Right renal cortex interstitium (tissue), 3 donors: Measurements from ENCODE around the gene P3H4. TPM values are rescaled to one million over a fixed set of nuclear protein-coding genes. Genes with fewer than 3 reads are reported as not detected.

ENCODE experiments used
- DNase-seq, 3 donors: peaks; one replicate each; pipeline ENCODE4 v3.0.0-alpha.2; 2013; ENCODE audit warnings: low read depth in 3 of 3, low spot score in 2 of 3
- polyA plus RNA-seq, 3 donors: library from polyadenylated mRNA; unstranded; fragments of 120-200 nt; gene quantifications; one replicate each; pipeline ENCODE4 v1.2.1, GENCODE V29; 2013; ENCODE audit not compliant: insufficient read length in 3 of 3

P3H4 gene
- polyA plus RNA-seq, 3 donors, result 32.8 to 40.6 (median 39.3) TPM

DNA sequence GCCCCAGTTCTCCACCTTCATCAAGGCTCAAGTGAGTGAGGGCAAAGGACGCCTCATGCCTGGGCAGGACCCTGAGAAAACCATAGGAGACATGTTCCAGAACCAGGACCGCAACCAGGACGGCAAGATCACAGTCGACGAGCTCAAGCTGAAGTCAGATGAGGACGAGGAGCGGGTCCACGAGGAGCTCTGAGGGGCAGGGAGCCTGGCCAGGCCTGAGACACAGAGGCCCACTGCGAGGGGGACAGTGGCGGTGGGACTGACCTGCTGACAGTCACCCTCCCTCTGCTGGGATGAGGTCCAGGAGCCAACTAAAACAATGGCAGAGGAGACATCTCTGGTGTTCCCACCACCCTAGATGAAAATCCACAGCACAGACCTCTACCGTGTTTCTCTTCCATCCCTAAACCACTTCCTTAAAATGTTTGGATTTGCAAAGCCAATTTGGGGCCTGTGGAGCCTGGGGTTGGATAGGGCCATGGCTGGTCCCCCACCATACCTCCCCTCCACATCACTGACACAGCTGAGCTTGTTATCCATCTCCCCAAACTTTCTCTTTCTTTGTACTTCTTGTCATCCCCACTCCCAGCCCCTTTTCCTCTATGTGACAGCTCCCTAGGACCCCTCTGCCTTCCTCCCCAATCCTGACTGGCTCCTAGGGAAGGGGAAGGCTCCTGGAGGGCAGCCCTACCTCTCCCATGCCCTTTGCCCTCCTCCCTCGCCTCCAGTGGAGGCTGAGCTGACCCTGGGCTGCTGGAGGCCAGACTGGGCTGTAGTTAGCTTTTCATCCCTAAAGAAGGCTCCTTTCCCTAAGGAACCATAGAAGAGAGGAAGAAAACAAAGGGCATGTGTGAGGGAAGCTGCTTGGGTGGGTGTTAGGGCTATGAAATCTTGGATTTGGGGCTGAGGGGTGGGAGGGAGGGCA lies 10.7 kb upstream of the P3H4 start:
- DNase-seq, result no peak

DNA sequence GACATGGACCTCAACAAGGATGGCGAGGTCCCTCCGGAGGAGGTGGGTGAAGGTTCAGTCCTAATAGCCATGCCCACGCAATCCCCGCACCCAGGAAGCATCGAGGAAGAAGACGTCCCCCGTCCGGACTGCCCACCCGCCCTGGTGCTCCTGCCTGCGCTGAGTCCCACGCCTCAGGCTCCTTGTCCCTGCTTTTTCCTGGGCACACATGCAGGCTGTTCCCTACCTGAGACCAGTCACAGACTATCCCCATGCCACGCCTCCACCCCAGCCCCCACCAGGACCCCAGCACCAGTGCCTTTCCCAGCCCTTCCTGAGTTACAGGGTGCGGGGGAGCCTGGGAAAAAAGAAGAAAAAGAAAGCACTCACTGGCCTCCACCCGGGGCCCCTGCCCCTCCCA lies 10.0 kb upstream of the P3H4 start:
- DNase-seq, result no peak

DNA sequence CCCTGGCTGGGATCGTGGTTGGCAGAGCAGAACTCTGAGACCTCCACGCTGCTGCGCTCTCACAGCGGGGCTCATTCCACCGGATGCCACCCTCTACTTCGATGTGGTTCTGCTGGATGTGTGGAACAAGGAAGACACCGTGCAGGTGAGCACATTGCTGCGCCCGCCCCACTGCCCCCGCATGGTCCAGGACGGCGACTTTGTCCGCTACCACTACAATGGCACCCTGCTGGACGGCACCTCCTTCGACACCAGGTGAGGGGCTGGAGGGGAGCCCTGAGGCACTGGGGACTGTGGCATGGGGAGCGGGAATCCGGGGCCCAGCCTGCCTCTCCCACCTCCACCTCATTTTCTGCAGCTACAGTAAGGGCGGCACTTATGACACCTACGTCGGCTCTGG lies 6.3 kb upstream of the P3H4 start:
- no peak for DNase-seq

DNA sequence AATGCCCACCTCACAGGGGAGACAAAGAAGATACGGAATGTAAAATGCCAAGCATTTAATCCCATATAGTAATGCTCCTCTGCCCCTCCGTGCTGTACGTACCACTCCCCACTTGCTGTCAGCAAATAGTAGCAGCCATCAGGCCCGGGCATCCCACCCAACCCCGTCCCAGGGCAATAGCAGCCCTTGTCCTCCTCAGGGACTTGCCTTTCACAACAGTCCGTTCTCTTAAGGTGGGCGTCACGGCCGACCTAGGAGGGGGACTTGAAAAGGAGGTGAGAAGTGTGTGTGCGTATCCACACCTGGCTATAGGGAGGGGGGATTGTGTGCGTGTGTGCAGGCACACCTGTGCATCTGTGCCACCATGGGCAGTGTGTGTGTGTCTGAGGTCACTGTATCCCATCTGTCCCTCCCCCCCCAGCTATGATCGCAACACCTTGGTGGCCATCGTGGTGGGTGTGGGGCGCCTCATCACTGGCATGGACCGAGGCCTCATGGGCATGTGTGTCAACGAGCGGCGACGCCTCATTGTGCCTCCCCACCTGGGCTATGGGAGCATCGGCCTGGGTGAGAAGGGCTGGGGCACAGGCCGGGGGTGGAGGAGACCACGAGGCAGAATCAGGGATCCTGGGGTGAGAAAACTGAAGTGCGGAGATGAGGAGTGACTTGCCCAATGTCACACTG lies 5.0 kb upstream of the P3H4 start:
- no peak for DNase-seq

DNA sequence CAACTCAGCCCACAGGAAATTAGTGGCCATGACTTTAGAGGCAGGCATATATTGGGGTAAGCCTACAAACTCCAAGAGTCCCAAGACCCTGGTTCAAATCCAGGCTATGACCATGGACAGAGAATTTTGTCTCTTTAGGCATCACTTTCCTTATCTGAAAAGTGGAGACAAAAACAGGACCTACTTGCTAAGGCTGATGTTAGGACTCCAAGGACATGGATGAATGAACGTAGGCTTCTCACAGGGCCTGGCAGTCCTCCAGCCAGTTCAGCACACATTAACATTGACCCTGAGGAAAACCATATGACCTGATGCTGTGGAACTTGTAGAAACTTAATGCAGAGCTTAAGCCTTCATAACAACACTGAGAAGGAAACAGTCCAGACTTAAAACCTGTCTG lies 2.4 kb upstream of the P3H4 start:
- DNase-seq, result no peak

DNA sequence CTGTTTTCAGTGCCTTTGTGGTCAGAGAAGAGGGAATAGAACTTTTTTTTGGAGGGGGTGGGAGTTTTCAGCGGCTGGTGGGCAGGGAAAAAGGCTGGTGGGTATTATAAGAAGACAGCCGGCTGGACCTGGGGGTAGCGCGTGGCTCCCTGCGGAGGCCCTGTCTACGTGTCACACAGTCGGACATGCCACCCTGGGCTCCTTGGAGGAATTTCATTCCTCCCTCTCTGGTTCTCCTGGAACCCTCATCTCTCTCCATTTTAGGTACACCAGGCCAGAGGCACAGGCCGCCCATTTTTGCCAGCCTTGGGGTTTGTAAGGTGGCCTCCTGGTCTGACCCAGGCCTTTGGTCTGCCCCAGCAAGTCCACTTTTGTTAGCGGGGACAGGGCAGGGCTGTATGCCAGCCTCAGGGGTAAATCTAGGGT lies 2.0 kb upstream of the P3H4 start:
- DNase-seq, result no peak

DNA sequence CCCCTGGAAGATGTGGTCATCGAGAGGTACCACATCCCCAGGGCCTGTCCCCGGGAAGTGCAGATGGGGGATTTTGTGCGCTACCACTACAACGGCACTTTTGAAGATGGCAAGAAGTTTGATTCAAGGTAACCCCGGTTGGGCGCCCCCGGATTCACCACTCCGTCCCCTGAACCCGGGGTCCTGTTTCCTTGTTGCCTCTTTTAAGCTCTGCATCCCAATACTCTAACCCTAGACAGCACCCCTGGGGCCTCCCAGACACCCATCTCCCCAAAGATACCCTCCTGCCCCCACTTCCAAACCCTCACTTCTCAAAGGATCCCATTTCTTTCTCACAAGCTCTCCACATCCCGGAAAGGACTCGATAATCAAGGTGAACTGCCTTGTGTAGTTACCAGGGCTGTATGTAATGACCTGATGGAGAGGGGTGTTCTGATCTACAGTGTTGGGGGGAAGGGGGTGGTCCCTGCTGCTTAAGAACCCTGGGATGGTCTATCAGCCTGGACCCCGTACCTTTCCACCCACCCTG lies 1.5 kb upstream of the P3H4 start:
- no peak for DNase-seq

DNA sequence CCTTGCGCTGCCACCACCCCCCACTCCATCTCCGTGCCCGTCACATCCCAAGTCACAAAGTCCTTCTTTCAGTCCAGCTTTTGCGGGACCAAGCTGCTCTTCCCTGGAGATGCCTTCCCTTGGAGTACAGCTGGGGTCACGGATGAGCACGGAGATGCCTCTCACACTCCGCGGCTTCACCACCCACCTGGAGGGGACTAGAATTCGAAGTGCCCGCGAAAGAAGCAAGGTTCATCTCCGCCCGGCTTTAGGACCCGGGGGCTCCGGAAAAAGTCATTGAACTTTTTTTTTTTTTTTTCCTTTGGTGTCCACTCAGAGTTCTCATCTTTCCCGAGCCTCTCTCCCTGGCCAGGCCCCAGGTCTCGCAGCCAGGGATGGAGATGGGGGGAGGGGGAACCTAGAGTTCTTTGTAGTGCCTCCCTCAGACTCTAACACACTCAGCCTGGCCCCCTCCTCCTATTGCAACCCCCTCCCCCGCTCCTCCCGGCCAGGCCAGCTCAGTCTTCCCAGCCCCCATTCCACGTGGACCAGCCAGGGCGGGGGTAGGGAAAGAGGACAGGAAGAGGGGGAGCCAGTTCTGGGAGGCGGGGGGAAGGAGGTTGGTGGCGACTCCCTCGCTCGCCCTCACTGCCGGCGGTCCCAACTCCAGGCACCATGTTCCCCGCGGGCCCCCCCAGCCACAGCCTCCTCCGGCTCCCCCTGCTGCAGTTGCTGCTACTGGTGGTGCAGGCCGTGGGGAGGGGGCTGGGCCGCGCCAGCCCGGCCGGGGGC lies 817 bp upstream of the P3H4 start, which contains the start of gene FKBP10:
Gene FKBP10, plus strand, starts transcription at position 624 of the 771 bp plus-strand sequence. Its CDS starts 31 bp downstream, at position 655.
- DNase-seq, result peak in 2 of 3 donors; percentile 84 to 87

DNA sequence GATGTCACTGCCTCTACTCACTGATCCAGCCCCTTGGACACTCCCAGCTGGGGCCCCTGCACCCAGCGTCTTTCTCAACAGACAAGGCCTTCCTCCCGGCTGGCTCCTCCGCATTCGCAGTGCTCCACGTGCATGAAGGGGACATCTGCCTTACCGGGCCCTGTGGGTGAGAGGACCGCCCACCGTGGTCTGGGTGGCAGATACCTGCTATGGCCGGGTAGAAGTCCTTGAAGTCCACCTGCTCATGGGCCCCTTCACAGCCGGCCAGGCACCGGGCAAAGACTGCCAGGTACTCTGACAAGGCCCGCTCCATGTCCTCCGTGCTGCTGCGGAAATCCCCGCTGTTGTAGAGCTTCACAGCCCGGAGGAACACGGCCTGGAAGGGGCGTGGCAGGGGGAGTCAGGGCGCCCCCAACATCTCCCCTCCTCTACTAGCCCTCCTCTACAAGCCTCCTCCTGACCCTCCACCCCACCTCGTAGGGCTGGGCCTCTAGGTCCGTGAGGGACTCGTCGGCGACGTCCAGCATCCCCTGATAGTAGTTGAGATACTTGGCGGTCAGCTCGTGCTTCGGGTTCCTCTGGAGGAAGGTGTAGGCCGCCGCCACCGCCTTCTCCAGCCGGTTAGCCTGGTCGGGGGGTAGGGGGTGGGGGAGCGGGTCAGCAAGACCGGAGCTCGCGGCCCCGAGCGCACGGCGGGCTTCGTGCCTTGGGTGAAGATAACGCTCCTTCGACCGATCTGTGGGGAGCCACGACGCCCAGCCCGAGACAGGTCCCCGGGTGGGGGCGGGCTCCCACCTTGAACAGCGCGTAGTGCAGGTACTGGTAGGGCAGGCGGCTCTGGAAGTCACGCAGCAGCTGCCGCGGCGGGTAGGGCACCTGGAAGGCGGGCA lies 845 bp downstream of the P3H4 start:
- DNase-seq, result no peak

DNA sequence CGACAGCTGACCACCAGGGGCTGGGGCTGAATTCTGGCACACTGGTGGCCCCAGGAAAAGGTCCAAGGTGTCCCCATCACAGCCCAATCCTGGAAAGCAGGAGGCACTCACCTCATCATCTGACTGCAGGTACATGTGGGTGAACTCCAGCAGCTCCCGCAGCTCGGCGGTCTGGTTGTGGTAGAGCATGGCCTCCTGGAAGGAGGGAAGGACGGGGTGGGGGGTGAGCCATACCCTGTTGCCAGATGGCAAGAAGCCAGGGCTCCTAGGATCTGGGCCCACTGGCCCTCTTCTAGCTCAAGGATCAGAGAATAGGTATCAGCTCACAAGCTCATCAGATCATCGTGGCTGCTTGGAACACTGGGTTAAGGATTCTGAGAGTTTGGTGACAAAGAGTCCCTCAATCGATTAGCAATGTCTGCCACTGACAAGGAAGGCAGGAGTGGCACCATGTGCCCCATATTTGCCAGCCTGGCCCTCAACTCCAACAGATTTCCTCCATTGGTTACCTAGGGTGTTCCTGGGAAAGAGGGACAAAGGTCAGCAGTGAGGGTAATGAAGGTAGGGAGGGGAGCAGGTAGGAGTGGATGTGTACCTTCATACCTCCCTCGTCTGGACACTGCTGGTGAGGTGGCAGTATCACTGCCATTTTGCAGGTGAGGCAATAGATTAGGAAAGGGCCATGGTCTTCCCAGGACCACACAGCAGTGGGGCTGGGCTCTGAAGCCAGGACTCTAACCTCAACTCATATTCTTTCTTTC lies 4.9 kb downstream of the P3H4 start:
- DNase-seq, result no peak

DNA sequence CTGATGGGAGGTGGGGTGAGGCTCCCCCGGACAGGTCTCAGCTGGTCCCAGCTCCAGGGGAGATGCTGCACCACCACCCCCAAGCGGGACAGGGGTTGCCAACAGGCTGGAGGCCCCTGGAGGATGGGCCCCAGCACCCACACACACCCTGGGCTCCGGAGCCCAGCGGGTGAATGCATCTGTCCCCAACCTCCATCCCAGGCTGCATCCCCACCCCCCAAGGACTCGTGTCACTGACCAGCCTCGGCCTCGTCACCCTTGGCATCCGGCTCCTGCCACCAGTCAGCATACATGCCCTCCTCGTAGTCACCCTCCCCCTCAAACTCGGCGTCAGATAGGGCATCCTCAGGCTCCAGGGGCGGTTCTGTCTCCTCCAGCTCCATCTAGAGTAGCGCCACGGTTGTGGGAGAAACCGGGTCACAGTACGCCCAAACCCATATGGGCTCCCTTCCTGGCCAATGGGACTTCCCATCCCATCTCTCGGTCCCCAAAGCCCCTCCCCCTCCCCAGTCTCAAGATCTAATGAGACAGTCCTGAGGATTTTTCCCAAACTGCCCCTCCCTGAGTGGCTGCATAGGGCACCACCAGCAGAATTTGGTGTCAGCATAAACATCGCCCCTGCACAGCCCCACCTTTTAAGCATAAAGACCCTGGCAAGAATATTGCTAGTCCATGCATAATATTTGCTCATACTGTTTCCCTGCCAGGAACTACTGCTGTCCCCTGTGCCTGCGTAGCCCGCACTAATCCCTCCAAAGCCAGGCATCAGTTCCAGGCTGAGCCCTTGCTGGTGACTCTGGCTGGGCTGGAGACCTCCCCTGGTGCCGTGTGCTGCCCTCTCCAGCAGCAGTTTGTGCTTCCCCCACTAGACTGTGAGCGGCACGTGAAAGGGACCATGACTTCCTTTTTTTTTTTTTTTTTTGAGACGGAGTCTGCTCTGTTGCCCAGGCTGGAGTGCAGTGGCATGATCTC lies 8.4 kb downstream of the P3H4 start:
- DNase-seq, result no peak

DNA sequence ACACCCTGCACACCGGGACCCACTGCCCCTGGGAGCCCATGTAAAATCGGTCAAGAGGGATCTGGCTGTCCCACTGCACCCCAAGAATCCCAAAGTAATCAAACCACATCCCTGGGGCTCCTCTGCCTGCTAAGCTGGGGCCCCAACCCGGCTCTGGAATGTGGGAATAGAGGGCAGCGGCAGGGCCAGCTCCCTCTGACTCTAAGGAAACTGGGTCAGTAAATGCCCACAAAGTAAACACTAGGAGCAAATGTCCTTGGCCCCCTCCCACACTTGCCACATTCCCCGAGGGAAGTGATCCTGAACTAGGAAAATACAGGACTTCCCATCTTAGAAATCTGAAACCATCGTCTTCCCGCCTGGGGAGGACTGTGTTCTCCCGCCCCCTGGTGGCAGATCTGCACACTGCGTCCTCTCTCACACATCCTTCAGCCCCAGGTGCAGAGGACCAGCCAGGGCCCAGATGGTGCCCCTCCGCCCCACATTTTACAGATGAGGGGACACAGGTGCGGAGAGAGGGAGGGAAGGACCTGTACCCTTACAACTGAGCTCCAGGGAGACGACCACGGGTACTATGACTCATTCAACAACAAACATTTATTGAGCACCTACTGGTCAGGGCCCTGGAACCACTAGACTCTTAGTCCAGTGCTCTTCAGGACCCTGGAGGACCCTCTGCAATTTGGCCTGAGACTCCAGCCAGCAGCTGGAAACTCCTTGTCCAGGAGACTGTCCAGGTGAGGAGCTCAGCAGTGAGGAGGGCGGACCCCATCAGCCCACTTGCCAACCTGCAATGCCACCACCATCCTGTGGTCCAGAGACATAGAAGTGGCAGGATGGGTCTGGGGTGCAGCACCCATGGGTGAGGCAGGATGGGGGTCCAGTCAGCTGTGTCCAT lies 10.1 kb downstream of the P3H4 start:
- DNase-seq, result peak in 1 of 3 donors; percentile 82

DNA sequence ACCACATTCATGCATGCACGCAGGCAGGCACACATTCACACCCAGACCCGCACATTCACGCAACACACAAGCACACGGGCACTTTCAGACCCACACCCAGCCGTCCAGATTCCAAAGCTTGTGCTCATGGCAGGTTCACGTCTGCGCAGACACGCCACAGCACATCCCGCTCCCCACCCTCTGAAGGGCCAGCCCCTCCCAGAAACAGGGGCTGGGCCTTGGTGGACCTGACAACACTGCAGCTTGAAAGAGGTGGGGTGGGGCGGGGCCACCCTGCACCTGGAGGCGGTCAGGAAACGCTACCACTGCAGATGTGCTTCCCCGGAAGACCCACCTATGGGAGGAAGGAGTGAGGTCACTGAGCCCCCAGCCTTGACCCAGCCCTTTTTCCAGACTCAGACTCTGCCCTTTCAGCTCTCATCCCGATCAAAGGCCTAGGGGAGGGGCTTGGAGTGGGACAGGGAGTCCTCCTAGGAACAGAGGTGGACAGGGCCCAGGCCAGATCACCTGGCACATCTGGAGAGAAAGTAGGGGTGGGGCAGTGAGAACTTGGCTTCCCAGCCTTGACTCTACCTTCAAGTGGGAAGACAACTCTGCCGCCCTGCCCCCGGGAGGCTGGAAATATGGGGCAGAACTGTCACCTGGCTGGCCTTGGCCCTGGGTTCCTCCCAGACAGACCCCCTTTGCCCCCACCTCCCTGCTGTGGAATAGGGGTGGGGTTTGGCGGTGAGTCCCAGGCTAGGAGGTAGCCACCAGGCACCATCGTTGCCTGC lies 11.0 kb downstream of the P3H4 start:
- DNase-seq, result no peak

DNA sequence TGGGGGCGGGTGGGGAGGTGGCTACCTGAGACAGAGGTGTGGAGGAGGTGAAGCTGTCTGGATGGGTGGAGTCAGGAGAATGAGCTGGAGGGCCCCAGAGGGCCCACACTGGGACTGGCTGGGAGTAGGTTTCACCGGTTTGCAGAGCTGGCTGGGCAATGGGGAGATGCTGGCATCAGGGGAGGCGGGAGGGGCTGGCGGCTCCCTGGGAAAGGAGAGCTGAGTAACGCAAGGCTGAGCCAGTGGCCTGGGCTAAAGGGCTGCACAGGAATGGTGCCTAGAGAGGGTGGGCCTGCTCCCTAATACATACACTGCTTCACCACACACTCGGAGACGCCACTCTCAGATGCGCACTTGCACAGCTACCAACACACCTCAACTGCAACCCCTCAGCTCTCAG lies 12.4 kb downstream of the P3H4 start:
- DNase-seq, result no peak

DNA sequence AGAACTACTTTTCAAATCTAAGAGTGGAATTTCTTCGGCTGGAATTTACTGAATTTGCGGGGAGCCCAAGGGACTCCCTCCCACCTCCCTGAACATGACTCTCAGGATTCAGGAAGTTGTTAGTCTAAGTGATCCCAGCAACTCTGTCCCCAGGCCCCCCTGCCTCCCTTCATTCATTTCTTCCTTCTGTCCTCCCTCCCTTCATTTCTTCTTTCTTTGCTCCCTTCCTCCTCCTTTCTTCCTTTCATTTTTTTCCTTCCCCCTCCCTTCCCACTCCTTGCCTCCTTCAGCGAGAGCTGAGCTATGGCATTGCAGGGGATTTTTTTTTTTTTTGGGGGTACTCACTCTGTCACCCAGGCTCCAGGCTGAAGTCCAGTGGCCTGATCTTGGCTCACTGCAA lies 14.4 kb downstream of the P3H4 start:
- no peak for DNase-seq
